GM19463 (cell line): ENCODE data around the gene FBXO42.
A peak's percentile ranks its signal among the peaks of the same experiment; 100 is the strongest.

Experiments used
- ATAC-seq: cut with Tn5 transposase; IDR thresholded peaks from one replicate; pipeline ENCODE4 v1.9.1; 2021; ENCODE audit warnings: mild to moderate bottlenecking, moderate library complexity; ENCODE audit not compliant: unreplicated experiment

The FBXO42 gene

GRCh38 chr1:16244650-16245285 lies 107.5 kb downstream of the FBXO42 start:
- no peak for ATAC-seq

- no peak for ATAC-seq
Measured at GRCh38 chr1:16243936-16244649, 108.2 kb downstream of the FBXO42 start.

GRCh38 chr1:16243215-16243610 lies 109.1 kb downstream of the FBXO42 start:
- ATAC-seq, result no peak

- no peak for ATAC-seq
Measured at GRCh38 chr1:16242556-16243214, 109.6 kb downstream of the FBXO42 start.

GRCh38 chr1:16241221-16241708 lies 111.0 kb downstream of the FBXO42 start:
- no peak for ATAC-seq

- ATAC-seq, result no peak
Measured at GRCh38 chr1:16239972-16240491, 112.2 kb downstream of the FBXO42 start.

- no peak for ATAC-seq
Measured at GRCh38 chr1:16237343-16237830, 114.9 kb downstream of the FBXO42 start.

- peak; percentile 81 for ATAC-seq
Measured at GRCh38 chr1:16236511-16237342, 115.6 kb downstream of the FBXO42 start, which contains the start of gene CPLANE2. Gene CPLANE2 (minus strand): TSS chr1:16237183. CDS start chr1:16236742, 441 bp downstream.

- ATAC-seq, result peak; percentile 47
Measured at GRCh38 chr1:16235944-16236510, 116.3 kb downstream of the FBXO42 start.

- no peak for ATAC-seq
Measured at GRCh38 chr1:16235347-16235746, 116.9 kb downstream of the FBXO42 start.

GRCh38 chr1:16233431-16233830 lies 118.8 kb downstream of the FBXO42 start:
- ATAC-seq, result no peak

- no peak for ATAC-seq
Measured at GRCh38 chr1:16232316-16232710, 120.0 kb downstream of the FBXO42 start.

- ATAC-seq, result no peak
Measured at GRCh38 chr1:16231331-16232315, 120.7 kb downstream of the FBXO42 start.

GRCh38 chr1:16230744-16231143 lies 121.5 kb downstream of the FBXO42 start:
- no peak for ATAC-seq

- ATAC-seq, result no peak
Measured at GRCh38 chr1:16229976-16230740, 122.1 kb downstream of the FBXO42 start.

GRCh38 chr1:16226490-16227179 lies 125.6 kb downstream of the FBXO42 start:
- ATAC-seq, result no peak

GRCh38 chr1:16226129-16226489 lies 126.2 kb downstream of the FBXO42 start:
- no peak for ATAC-seq

GRCh38 chr1:16224472-16224871 lies 127.8 kb downstream of the FBXO42 start:
- ATAC-seq, result no peak
